GM12873 (cell line): ENCODE measurements around the gene NUP58.
A peak's percentile ranks its signal among the peaks of the same experiment; 100 is the strongest.

ENCODE experiments used
- TF ChIP-seq, protein P1 (sequence below): IDR thresholded peaks from 2 replicates; pipeline ENCODE4 v1.5.1; 2012; ENCODE audit warnings: low read depth, mild to moderate bottlenecking, moderate library complexity, low read length, control low read depth; ENCODE audit not compliant: insufficient read depth; ENCODE audit errors: missing control alignments

NUP58 gene

DNA sequence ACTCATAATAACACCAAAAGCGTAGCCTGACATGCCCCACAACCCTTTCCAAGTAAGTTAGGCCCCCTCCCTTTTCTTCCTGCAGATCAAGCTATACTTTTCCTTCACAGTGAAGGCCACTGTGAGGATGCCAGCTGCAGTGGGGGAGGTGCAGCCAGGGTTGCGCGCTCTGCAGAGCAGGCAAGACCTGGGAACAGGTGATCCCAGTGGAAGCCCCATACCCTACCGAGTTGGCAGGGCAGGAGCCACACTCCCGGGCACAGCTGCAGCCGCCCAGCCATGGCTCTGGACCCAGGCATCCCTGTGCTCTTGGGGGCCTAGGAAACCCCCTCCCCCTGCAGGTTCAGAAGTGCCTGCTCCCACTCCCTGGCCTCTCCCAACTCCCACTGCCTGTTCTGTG lies 32.9 kb upstream of the NUP58 start:
- TF ChIP-seq, protein P1, sequence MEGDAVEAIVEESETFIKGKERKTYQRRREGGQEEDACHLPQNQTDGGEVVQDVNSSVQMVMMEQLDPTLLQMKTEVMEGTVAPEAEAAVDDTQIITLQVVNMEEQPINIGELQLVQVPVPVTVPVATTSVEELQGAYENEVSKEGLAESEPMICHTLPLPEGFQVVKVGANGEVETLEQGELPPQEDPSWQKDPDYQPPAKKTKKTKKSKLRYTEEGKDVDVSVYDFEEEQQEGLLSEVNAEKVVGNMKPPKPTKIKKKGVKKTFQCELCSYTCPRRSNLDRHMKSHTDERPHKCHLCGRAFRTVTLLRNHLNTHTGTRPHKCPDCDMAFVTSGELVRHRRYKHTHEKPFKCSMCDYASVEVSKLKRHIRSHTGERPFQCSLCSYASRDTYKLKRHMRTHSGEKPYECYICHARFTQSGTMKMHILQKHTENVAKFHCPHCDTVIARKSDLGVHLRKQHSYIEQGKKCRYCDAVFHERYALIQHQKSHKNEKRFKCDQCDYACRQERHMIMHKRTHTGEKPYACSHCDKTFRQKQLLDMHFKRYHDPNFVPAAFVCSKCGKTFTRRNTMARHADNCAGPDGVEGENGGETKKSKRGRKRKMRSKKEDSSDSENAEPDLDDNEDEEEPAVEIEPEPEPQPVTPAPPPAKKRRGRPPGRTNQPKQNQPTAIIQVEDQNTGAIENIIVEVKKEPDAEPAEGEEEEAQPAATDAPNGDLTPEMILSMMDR = no peak

DNA sequence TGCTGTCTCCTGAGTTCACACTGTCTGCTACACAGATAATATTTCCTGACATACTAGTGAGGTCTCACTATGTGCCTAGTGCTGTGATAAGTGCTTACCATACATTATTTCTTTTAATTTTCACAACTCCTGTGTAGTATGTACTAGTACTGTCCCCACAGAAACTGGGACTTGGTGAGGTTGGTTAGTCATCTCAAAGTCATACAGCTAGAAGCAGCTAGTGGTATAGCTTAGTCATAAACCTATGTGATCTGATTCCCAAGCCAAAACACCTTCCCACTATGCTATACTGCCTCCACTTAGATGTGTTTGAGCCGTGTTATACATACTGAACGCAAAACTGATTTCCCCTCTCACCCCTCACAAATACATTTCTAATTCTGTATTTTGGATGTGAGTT lies 24.7 kb upstream of the NUP58 start:
- TF ChIP-seq, protein P1 = no peak

DNA sequence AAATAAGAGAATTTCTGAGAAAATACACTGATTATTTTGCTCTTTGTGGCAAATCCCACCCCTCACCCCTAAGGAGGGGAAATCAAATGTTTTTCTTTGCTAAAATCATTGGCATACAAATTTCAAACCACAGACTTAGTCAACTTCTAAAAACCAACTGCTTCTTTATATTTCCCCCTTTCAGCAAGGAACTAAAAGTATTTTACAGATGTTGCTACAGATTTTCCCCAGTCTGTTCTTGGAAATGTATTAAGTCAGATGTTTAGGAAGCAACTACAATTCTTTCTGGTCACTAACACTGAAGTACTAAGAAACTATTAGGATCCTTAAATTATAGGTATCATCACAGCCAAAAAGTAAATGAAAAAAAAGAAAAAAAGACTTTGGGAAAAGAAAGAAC lies 21.0 kb upstream of the NUP58 start:
- TF ChIP-seq, protein P1 = no peak

DNA sequence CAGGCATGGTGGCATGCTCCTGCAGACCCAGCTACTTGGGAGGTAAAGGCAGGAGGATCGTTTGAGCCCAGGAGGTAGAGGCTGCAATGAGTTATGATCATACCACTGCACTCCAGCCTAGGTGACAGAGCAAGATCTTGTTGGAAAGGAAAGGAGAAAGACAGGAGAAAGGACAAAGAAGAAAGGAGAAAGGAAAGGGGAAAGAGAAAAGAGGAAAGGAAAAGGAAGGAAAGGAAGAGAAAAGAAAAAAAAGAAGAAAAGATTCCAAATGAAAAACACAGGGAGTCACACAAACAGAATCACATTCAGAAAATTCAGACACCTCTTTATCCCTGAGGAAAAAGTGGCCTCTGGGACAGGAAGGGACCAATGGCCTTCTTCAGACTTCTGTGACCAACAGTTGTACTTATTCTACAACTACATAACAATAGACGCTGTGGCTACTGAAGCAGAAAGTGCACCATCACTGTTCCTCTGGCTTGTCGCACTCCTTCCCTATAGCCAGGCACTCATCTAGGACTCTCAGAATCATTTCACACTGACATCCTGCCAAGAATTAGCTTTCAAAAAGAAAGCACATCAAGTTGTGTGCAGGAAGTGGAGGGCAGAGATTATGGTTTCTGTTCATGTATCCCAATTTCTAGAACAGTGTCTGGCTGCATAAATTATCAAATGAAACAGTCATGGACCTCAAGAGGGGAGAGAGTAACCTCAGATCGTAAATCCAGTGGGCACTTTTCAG lies 20.1 kb upstream of the NUP58 start:
- TF ChIP-seq, protein P1 = no peak

DNA sequence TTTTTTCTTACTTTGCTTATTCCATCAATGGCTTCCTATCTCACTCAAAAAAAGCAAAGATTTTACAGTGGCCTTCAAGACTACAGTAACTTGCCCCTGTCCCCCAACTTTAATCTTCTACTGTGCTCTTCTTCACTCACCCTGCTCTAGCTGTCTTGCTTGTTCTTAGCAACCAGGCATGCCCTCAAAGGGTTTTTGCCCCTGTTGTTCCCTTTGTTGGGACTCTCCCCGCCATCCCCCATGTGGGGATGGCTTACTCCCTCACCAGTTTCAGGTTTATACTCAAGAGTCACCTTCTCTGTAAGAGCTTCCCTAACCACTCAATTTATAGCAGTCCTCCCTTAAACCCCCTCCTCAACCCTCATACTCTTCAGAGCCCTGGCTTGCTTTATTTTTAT lies 19.5 kb upstream of the NUP58 start:
- TF ChIP-seq, protein P1 = no peak

DNA sequence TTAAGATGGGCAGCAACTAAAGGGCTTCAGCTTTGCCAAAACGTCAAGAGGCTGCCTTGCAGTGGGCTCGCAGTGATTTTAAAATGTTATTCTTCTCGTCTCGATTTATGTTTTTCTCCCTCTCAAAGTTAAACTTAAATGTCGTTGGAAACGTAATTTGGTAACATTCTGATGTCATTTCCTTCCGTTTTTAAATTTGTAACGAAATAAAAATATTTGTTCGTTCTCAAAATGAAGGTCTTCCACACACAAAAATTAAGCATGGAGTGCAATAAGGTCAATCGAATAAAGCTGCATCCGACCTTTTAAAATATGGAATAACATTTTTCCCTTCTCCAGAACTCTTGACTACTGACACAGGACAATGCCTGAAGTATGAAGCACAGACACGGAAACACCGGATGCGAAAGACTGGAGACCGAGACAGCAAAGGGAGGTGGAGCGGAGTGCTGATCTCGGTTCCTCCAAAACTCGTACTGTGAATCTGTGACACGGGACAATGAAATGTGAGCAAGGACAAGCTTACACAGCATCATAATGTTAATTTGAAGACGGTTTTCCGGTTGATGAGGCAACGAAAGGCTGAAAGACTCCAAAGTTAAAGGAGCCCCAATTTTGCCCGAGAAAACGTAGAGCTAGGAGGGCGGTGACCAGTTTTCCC lies 15.0 kb upstream of the NUP58 start:
- TF ChIP-seq, protein P1 = no peak

DNA sequence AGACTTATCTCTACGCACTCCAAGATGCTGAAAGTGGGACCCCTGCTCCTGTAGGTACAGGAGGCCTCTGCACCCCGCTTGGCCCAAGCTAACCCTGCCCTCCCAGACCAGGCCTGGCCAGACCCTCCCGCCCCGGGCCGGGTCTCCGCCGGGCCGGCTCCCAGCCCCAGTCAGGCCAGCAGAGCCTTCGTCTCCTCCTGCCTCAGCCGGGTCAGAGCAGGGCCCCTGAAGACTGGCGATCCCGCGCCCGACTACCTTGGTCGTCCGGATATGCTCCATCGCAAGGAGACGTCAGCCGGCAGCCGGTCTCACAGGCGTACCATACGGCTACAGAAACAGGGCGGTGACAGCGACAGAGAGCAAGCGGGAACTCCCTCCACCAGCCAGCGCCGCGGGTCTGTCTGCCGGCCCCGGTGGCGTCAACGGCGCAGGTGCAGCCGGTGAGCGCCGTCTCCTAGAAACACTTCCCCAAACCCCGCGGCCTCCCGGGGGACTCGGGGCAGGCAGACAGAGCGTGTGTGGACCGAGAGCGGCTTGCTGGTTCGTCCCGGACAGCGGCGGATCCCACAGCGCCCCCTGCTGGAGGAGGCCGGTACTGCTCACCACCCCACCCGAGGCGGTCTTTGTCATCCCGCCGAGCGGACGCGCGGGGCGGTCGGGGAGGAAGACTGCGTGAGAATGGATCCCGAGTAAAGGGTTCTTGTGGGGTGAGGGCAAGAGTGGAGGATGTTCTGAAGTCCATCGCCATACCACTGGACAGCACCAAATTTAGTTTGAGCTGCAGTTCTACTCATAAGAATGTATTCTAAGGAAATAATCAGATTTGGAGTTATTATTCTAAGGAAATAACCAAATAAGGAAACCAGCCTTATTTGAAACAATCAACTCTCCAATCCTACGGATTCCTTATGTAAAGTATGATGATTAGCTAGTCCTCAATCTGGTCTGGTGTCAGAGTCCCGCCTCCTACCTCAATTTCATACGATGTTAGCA lies 14.2 kb upstream of the NUP58 start, which contains the start of gene MTMR6:
Gene MTMR6 (minus strand): TSS at position 520 of the 993 bp plus-strand sequence. CDS start 241 bp downstream, at position 279.
- TF ChIP-seq, protein P1 = peak; percentile 97
